IPS DF 4.7 (cell line): Measurements from ENCODE around the gene LAIR2.

Experiments
- DNase-seq: peaks from one replicate; pipeline ENCODE4 v3.0.0-alpha.2; 2013; ENCODE audit warnings: low spot score; ENCODE audit errors: extremely low read depth

Gene LAIR2

GRCh38 chr19:54502518-54503048 is at the start of gene LAIR2:
LAIR2 (plus strand) TSS chr19:54502831; CDS start chr19:54502919, 88 bp downstream.
- DNase-seq = no peak

GRCh38 chr19:54453921-54454780 is 48.5 kb upstream of the LAIR2 start:
- no peak for DNase-seq

- DNase-seq = no peak
Measured at GRCh38 chr19:54454781-54455675, 47.6 kb upstream of the LAIR2 start.

- DNase-seq = no peak
Measured at GRCh38 chr19:54455786-54456422, 46.7 kb upstream of the LAIR2 start.

- DNase-seq = no peak
Measured at GRCh38 chr19:54456423-54457373, 45.9 kb upstream of the LAIR2 start.

GRCh38 chr19:54457773-54458647 is 44.6 kb upstream of the LAIR2 start:
- DNase-seq = no peak

GRCh38 chr19:54458648-54459281 is 43.9 kb upstream of the LAIR2 start:
- DNase-seq = no peak

GRCh38 chr19:54459282-54460229 is 43.1 kb upstream of the LAIR2 start:
- no peak for DNase-seq

GRCh38 chr19:54460230-54461005 is 42.2 kb upstream of the LAIR2 start:
- no peak for DNase-seq

GRCh38 chr19:54461210-54461609 is 41.4 kb upstream of the LAIR2 start:
- DNase-seq = no peak

GRCh38 chr19:54461613-54462012 is 41.0 kb upstream of the LAIR2 start:
- no peak for DNase-seq

GRCh38 chr19:54462047-54462654 is 40.5 kb upstream of the LAIR2 start:
- DNase-seq = no peak

GRCh38 chr19:54462655-54463530 is 39.7 kb upstream of the LAIR2 start:
- DNase-seq = no peak

GRCh38 chr19:54463531-54464043 is 39.0 kb upstream of the LAIR2 start, which contains the start of gene LENG9:
LENG9 (minus strand) TSS chr19:54463778; CDS start chr19:54463526, 252 bp downstream.
- DNase-seq = no peak

- DNase-seq = no peak
Measured at GRCh38 chr19:54464044-54464629, 38.5 kb upstream of the LAIR2 start.
